Measurements from ENCODE around the gene ST7.
"Not testable (repeated sequence)": the region's sequence is repeated elsewhere in the genome, so short reads cannot be mapped to it uniquely, and the experiment has no call there.

Gene ST7

DNA sequence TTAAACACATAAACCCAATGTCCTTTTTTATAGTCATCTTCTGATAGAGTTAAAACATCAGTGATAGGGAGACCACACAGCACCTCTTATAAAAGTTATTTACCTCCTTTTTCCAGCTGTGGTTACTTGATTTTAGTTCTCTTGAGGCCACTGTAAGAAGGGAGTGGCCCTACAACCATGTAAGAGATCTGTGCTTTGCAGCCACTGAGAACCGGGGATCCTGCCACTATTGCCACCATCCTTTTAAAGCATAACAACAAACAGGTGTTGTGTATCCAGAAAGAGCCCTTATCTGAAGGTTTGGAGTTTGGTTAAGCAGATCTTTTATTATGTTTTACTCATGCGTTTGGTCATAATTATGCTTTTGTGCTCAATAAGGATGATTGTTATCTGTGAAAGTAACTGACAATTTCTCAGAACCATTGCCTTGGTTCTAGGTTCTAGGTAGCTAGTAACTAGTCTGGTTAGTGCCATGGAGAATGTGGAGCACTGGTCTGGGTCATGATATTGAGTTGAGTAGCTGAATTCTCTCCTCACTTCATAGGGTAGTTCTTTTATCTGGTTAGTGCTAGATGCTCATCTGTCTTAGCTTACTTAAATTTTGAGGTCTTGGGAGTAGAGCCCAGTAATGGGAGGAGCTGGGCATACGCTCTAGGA lies 56.5 kb downstream of the ST7 start:
- no peak for DNase-seq (ENCODE audit: low spot score)

GRCh38 chr7:117010375-117011133 lies 57.3 kb downstream of the ST7 start:
- no peak for DNase-seq (ENCODE audit: low spot score)

GRCh38 chr7:117011419-117012260 lies 58.3 kb downstream of the ST7 start:
- DNase-seq (ENCODE audit: low spot score), result no peak

- no peak for DNase-seq (ENCODE audit: low spot score)
Observed at GRCh38 chr7:117012284-117012683, 59.0 kb downstream of the ST7 start.

DNA sequence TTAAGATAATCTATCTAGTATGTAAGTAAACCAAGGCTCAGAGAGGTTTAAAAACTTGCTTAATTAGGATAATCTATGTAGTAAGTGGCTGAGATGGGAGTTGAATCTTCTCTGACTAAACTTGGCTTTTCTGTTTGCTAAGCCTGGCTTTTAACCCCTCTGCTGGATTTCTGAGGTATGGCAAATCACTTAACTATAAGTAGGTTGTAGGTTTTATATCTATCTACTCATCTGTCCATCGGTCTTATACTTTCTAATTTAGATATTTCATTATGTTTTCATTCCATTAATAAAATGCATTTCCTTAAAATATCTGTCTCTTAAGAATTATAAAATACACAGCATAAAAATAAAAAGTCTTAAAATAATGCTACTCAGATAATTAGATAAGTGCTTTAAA lies 59.4 kb downstream of the ST7 start:
- peak; percentile 39 for DNase-seq (ENCODE audit: low spot score)

- DNase-seq (ENCODE audit: low spot score), result no peak
Observed at GRCh38 chr7:117014099-117014656, 60.9 kb downstream of the ST7 start.

- DNase-seq (ENCODE audit: low spot score), result peak; percentile 58
Observed at GRCh38 chr7:117014673-117015133, 61.4 kb downstream of the ST7 start.

GRCh38 chr7:117015258-117016184 lies 62.2 kb downstream of the ST7 start:
- no peak for DNase-seq (ENCODE audit: low spot score)

DNA sequence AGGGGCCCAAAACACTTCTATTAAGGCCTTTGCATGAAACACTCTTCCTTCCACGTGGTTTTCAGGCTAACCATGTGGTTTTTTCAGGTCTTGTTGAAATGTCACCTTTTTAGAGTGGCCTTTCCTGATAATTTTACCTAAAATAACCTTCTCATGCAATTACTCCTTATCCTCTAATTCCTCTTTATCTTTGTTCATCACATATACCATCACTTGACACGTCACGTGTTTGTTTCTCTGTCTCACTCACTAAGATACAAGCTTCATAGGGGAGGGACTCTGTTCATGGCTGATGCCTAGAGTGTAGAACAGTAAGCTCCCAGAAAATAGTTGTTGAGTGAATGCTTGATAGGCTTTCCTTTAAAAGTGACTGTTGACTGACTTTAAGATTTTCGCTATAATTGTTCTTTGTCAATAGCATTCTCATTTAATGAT lies 63.7 kb downstream of the ST7 start:
- DNase-seq (ENCODE audit: low spot score), result no peak

DNA sequence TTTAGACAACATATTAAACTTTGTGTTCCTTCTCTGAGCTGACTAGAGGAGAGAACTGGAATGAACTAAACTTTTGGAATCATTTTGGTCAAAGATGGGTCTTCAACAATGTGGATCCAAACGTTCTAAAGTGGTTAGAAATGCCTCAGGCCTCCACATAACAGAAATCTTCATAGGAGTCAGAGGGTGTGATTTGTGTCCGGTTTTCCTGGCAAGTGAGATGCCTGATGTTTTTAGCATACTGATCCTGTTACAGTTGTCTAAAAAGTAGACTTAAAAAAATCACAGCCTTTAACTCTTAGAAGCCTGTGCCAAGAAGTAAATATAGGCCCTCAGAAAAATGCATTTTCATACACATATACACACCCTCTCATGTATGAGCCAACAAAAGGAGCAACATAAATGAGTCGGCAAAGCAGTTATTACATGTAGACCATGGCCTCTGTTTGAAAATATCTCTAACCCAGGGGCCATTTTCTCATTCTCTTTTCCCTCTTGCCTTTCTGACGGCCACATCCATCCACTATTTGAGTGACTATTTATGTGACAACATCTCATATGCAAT lies 64.5 kb downstream of the ST7 start:
- no peak for DNase-seq (ENCODE audit: low spot score)

DNA sequence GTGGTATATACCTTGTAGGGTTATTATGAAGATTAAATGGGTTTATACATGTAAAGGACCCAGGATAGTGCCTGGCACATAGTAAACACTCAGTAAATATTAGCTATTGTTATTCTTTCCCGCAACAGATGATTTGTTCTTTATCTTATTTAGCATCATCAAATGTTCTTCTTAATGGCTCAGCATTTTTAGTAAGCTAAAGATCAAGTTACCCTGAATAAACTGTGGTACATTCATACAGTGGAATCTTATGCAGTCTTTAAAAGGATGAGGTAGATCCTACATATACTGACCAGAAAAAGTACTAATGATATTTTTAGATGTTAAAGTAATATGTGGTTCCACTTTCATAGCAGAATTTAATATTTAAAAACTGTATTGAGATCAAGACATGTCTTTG lies 65.4 kb downstream of the ST7 start:
- no peak for DNase-seq (ENCODE audit: low spot score)

GRCh38 chr7:117019287-117019686 lies 66.0 kb downstream of the ST7 start:
- no peak for DNase-seq (ENCODE audit: low spot score)

DNA sequence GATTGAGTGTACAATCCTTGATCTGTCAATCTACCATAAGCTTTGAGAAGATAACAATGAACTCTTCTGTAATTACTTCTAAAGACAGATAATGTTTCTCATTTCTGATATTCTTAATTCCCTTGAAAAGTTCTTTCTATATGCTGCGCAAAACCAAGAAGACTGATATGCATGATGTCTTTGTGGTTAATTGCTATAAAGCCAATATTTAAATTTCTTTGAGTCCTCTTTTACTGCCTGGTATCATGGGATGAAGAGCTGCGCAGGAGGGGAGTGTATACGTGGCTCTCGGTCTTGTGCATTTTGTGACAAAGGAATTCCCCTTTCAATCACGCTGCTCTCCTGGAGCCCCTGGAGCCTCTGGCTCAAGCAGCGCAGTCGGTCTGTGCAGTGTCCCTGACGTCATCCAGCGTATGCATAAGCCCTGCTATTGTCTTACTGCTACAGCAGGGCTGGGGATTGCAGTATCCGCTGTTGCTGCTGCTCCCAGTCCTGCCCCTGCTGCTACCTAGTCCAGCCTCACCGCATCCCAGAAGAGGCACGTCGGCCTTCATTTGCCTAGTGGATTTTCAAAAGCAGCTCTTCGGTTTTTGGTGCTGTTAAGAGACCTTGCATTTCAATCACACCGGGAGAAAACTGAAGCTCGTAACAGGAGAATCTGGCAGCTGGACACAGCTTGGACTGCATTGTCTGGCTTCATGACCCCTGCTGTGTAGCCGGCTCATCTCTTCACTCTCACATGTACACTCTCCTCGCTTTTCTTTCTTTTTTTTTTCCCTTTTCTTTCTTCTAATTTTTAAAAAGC lies 66.7 kb downstream of the ST7 start:
- DNase-seq (ENCODE audit: low spot score), result peak; percentile 73

GRCh38 chr7:117020591-117020973 lies 67.3 kb downstream of the ST7 start:
- DNase-seq (ENCODE audit: low spot score), result no peak

DNA sequence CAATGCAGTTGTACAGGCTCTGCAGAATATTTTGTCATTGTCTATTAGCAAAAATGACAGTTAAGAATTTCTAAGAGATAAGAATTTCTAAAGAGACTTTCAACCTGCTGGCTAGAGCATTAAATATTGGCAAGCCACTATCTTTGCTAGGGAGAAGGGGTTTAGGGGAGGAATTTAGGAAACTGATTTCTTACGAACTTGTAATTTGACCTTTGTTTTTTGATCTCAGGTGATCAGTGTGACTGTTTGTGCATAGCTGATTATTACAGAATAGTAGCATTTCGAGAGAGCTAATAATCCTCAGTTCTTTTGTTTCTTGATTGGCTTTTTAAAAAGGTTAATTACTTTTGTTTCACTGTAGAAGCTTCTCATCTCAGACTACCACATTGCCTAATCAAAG lies 68.1 kb downstream of the ST7 start:
- no peak for DNase-seq (ENCODE audit: low spot score)

GRCh38 chr7:117021986-117022385 lies 68.7 kb downstream of the ST7 start:
- no peak for DNase-seq (ENCODE audit: low spot score)

- no peak for DNase-seq (ENCODE audit: low spot score)
Observed at GRCh38 chr7:117023325-117023854, 70.1 kb downstream of the ST7 start.

- no peak for DNase-seq (ENCODE audit: low spot score)
Observed at GRCh38 chr7:117024811-117025210, 71.5 kb downstream of the ST7 start.

- no peak for DNase-seq (ENCODE audit: low spot score)
Observed at GRCh38 chr7:117025891-117026290, 72.6 kb downstream of the ST7 start.

DNA sequence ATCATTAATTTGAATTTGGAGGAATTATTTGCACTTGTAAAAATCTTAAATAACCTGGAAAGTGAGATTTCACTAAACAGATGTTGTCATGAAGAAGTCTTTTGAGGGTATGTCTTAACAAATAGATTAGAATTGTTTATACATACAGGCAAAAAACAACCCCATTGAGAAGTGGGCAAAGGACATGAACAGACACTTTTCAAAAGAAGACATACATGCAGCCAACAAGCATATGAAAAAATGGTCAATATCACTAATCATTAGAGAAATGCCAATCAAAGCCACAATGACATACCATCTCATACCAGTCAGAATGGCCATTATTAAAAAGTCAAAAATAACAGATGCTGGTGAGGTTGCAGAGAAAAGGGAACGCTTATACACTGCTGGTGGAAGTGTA lies 77.0 kb downstream of the ST7 start:
- not testable (repeated sequence) for DNase-seq (ENCODE audit: low spot score)

Measured in AG08396 (cell line).